Esophagus squamous epithelium (tissue), 4 donors: ENCODE results near the gene BOK.

Source experiments
- POLR2A ChIP-seq, 4 donors: fragments of 450-650 bp; IDR thresholded peaks; one replicate each; pipeline ENCODE4 v1.6.1; 2017; ENCODE audit warnings: antibody characterized with exemption in 4 of 4, mild to moderate bottlenecking in 4 of 4, moderate library complexity in 3 of 4
- TF ChIP-seq, protein P1 (sequence below), 6 experiments: fragments of 450-650 bp in 4 of 6; fragments of 200-600 bp in 2 of 6; sonication (generic) in 2 of 6; IDR thresholded peaks; one replicate each; pipeline ENCODE4 v1.5.1; 2016 to 2019; ENCODE audit warnings: antibody characterized with exemption in 6 of 6, mild to moderate bottlenecking in 4 of 6, moderate library complexity in 4 of 6

DNA sequence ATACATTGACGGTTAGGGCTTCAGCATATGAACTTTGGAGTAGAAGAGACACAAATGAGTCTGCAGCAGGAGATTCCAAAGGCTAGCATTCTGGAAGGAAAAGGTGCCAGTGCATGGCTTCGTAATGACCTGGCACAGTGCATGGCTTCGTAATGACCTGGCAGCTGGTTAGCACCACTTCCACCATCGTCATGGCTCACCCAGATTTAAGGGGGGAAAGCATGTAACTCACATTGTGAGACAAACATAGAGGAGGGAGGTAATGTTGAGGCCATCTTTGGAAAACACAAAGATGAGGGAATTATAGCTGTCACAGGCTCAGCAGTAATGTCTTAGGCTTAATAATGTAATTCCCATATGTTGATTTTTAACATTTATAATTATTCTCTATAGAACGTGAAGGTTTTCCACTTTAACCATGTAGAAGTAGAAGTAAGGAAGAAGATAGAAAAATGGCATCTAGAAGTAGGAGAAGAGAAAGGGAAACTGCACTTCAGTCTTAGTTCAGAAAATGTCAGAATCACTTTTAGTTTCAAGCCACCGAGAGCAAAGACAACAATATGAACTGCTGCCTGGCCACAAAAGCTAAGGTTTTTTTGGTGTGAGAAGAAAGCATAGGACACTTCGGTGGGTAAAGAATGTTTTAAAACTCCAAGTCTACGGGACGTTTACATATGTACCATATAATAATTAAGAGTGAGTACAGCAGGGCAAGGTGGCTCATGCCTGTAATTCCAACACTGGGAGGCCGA is 43.4 kb upstream of the BOK start:
- no peak for TF ChIP-seq POLR2A (IDR thresholded peaks at IDR 0.05)
- TF ChIP-seq, protein P1, sequence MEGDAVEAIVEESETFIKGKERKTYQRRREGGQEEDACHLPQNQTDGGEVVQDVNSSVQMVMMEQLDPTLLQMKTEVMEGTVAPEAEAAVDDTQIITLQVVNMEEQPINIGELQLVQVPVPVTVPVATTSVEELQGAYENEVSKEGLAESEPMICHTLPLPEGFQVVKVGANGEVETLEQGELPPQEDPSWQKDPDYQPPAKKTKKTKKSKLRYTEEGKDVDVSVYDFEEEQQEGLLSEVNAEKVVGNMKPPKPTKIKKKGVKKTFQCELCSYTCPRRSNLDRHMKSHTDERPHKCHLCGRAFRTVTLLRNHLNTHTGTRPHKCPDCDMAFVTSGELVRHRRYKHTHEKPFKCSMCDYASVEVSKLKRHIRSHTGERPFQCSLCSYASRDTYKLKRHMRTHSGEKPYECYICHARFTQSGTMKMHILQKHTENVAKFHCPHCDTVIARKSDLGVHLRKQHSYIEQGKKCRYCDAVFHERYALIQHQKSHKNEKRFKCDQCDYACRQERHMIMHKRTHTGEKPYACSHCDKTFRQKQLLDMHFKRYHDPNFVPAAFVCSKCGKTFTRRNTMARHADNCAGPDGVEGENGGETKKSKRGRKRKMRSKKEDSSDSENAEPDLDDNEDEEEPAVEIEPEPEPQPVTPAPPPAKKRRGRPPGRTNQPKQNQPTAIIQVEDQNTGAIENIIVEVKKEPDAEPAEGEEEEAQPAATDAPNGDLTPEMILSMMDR (IDR thresholded peaks at IDR 0.05): no peak
